ENCODE results near the gene KIF23.

KIF23 gene

DNA sequence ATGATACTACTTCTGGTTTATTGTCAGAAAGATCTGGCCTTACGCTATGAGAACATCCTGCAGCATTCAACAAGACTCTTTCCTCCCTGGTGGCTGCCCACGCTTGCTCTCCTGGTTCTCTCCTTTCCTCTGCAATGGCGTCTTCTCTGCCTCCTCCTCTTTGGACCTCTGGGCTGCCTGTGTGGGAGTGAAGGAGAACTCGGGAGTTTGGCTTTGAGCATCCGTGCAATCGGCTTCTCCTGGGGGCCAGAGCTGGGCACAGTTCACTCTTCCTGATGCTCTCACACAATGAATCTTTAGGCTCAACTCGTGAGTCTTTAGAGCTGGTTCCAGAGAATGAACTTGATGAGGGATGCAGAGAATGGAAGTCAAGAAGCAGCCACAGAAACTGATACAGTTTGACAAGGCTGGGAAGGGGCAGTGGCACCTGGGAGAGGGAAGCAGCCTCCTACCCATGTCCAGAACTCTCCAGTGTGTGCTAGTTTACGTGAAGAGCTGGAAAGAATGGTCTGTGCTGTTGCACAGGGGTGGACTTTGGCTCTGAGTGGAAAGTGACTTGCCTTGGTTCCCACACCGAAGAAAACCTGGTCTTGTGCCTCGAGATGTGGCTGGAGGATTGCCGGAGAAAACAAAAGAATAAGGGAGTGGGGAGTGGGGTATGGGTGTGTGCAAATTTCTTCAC is 76.3 kb downstream of the KIF23 start:
- no peak for DNase-seq (ENCODE audit: low read depth in 3 of 3)

DNA sequence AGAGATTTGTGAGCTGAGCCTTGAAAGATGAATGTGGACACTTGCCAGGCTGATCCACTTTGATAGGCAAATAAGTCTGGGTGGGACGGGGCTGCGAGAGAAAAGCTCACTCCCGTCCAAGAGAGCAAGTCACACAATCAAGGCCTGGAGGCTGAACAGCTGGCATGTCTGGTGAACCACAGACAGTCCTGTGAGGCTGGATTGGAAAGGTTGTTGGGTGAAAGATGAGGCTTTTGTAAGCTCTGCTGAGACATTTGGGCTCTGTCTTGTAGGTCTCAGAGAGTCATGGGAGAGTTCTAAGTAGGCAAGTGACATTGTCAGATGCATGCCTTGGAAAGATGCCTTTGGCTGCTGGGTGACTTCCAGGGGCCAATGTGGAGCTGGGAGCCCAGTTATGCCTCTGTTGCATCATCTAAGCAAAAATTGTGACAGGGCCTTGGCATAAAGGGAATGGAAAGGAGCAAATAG is 76.9 kb downstream of the KIF23 start:
- DNase-seq (ENCODE audit: low read depth in 3 of 3): no peak

DNA sequence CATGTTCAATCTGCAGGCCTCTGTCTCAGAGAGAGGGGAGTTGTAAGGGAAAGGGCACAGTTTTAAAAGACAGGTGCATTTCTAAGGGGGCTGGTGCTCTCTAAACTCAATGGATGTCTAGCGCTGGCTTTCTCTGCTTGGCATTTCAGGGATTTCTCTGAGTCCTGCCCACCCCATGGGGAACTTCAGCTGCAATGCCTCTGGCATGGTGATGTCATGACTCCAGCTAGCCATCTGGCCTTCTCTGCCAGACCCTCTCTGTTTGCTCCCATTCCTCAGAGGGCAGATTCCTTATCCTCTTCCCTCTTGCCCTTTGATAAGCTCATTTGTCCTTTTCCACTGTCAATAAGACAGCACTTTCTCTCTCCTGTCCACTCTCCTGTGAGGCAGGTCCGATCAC is 79.3 kb downstream of the KIF23 start:
- no peak for DNase-seq (ENCODE audit: low read depth in 3 of 3)

- DNase-seq (ENCODE audit: low read depth in 3 of 3): no peak
Observed at GRCh38 chr15:69496001-69496400, 81.9 kb downstream of the KIF23 start.

- no peak for DNase-seq (ENCODE audit: low read depth in 3 of 3)
Observed at GRCh38 chr15:69497076-69497475, 82.9 kb downstream of the KIF23 start.

DNA sequence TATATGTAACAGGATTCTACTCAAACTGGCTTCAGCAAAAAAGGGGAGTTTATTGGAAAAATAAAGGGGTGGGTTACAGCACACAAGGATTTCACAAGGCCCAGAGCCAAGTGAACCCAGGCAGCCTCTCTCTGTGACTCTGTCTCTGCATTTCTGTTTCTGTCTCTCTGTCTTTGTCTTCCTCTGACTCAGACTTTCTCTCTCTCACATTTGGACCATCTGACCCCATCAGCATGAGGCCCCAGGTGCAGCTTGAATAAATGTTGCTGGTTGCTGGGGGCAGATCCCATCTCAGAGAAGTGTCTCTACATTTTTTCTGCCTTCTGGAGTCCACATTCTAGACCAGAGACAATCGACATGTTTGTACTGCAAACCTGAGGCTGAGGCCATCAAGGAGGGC is 83.5 kb downstream of the KIF23 start:
- DNase-seq (ENCODE audit: low read depth in 3 of 3): no peak
